Gastroesophageal sphincter (tissue), 3 donors: ENCODE measurements around the gene C1GALT1C1L.

Source experiments
- POLR2A ChIP-seq, 2 donors: fragments of 450-650 bp; IDR thresholded peaks; one replicate each; pipeline ENCODE4 v1.6.1; 2017; ENCODE audit warnings: antibody characterized with exemption in 2 of 2, mild to moderate bottlenecking in 2 of 2, moderate library complexity in 1 of 2
- POLR2AphosphoS5 ChIP-seq: sonication (generic); formaldehyde crosslinking; IDR thresholded peaks from one replicate; pipeline ENCODE4 v1.6.1; 2017; ENCODE audit warnings: antibody characterized with exemption
- TF ChIP-seq, protein P1 (sequence below), 4 experiments: fragments of 200-600 bp in 2 of 4; fragments of 450-650 bp in 2 of 4; sonication (generic) in 1 of 4; IDR thresholded peaks; one replicate each; pipeline ENCODE4 v1.5.1; 2017 to 2019; ENCODE audit warnings: antibody characterized with exemption in 4 of 4, mild to moderate bottlenecking in 2 of 4, moderate library complexity in 2 of 4

DNA sequence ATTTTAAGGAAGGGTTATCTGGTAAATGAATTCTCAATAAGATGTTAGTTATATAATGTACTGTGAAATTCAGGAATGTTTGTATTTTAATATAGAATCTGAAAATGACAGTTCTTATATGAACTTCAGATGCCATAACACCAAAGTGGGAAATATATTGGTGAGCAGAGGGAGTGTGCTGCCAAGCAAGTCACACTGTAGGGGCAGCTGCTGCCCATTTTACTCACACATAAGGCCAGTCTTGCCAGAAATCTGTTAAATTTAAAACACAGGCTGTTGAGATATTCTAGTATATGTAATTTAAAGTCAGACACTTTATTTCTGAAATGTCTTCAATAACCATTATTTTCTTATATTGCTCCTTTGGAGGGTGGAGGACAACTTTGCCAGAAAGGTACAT is 34.6 kb upstream of the C1GALT1C1L start:
- TF ChIP-seq, protein P1, sequence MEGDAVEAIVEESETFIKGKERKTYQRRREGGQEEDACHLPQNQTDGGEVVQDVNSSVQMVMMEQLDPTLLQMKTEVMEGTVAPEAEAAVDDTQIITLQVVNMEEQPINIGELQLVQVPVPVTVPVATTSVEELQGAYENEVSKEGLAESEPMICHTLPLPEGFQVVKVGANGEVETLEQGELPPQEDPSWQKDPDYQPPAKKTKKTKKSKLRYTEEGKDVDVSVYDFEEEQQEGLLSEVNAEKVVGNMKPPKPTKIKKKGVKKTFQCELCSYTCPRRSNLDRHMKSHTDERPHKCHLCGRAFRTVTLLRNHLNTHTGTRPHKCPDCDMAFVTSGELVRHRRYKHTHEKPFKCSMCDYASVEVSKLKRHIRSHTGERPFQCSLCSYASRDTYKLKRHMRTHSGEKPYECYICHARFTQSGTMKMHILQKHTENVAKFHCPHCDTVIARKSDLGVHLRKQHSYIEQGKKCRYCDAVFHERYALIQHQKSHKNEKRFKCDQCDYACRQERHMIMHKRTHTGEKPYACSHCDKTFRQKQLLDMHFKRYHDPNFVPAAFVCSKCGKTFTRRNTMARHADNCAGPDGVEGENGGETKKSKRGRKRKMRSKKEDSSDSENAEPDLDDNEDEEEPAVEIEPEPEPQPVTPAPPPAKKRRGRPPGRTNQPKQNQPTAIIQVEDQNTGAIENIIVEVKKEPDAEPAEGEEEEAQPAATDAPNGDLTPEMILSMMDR (IDR thresholded peaks at IDR 0.05): no peak
- TF ChIP-seq POLR2AphosphoS5 (no peak), POLR2A (IDR thresholded peaks at IDR 0.05) (no peak)
